Neural progenitor cell (in vitro differentiated cells): ENCODE results near the gene LRRC74B. TPM values are rescaled to one million over a fixed set of nuclear protein-coding genes. Genes with fewer than 3 reads are reported as not detected.
"Not testable (repeated sequence)": the region's sequence is repeated elsewhere in the genome, so short reads cannot be mapped to it uniquely, and the experiment has no call there.

Source experiments
- DNase-seq: peaks from one replicate; pipeline ENCODE4 v3.0.0-alpha.2; 2016; ENCODE audit warnings: low spot score
- H2AFZ ChIP-seq: fragments of 200-600 bp; sonication (generic); replicated peaks from 2 replicates; pipeline ENCODE4 v1.6.1; 2016; ENCODE audit warnings: antibody characterized with exemption
- H3F3A ChIP-seq: fragments of 200-600 bp; sonication (generic); 2 replicates; pipeline ENCODE4 v1.6.1; 2016; ENCODE audit warnings: antibody characterized with exemption, low read depth
- H3K27ac ChIP-seq: fragments of 200-600 bp; sonication (generic); 2 replicates; pipeline ENCODE4 v1.5.1; 2016; ENCODE audit warnings: mild to moderate bottlenecking
- H3K27me3 ChIP-seq: fragments of 200-600 bp; sonication (generic); 2 replicates; pipeline ENCODE4 v1.6.1; 2016; ENCODE audit warnings: mild to moderate bottlenecking, moderate library complexity
- H3K36me3 ChIP-seq: fragments of 200-600 bp; sonication (generic); 2 replicates; pipeline ENCODE4 v1.5.1; 2016
- H3K4me1 ChIP-seq: fragments of 200-600 bp; sonication (generic); 2 replicates; pipeline ENCODE4 v1.6.1; 2016; ENCODE audit warnings: mixed run types
- H3K4me2 ChIP-seq: fragments of 200-600 bp; sonication (generic); 2 replicates; pipeline ENCODE4 v1.6.1; 2016
- H3K4me3 ChIP-seq: fragments of 200-600 bp; sonication (generic); 2 replicates; pipeline ENCODE4 v1.5.1; 2016
- H3K79me2 ChIP-seq: fragments of 200-600 bp; sonication (generic); 2 replicates; pipeline ENCODE4 v1.6.1; 2016; ENCODE audit warnings: low read depth
- H3K9ac ChIP-seq: fragments of 200-600 bp; sonication (generic); 2 replicates; pipeline ENCODE4 v1.6.1; 2016
- H3K9me3 ChIP-seq: fragments of 200-600 bp; sonication (generic); 2 replicates; pipeline ENCODE4 v1.5.1; 2016; ENCODE audit warnings: low read depth
- H4K20me1 ChIP-seq: fragments of 200-600 bp; sonication (generic); 2 replicates; pipeline ENCODE4 v1.6.1; 2016; ENCODE audit warnings: low read depth
- H3K27ac Mint-ChIP-seq: 3 replicates; pipeline ENCODE4 v1.8.0; 2021; ENCODE audit warnings: mixed read lengths
- H3K27me3 Mint-ChIP-seq: 2 replicates; pipeline ENCODE4 v1.8.0; 2022; ENCODE audit warnings: low read depth, mild to moderate bottlenecking, inconsistent platforms, moderate library complexity, mixed read lengths; ENCODE audit not compliant: insufficient read depth
- H3K36me3 Mint-ChIP-seq: 3 replicates; pipeline ENCODE4 v1.8.0; 2021; ENCODE audit warnings: mixed read lengths
- H3K4me1 Mint-ChIP-seq: 3 replicates; pipeline ENCODE4 v1.8.0; 2021; ENCODE audit warnings: mixed read lengths
- H3K4me3 Mint-ChIP-seq: 3 replicates; pipeline ENCODE4 v1.8.0; 2021; ENCODE audit warnings: mild to moderate bottlenecking, moderate library complexity, mixed read lengths
- H3K9me3 Mint-ChIP-seq: 3 replicates; pipeline ENCODE4 v1.8.0; 2020; ENCODE audit warnings: mixed read lengths
- CTCF ChIP-seq: fragments of 200-600 bp; sonication (generic); IDR thresholded peaks from 2 replicates; pipeline ENCODE4 v1.5.1; 2017; ENCODE audit warnings: antibody characterized with exemption, mild to moderate bottlenecking
- EZH2 ChIP-seq: fragments of 200-600 bp; sonication (generic); IDR thresholded peaks from 2 replicates; pipeline ENCODE4 v1.6.1; 2017; ENCODE audit warnings: antibody characterized with exemption, mild to moderate bottlenecking, moderate library complexity
- EZH2phosphoT487 ChIP-seq: fragments of 200-600 bp; sonication (generic); IDR thresholded peaks from 2 replicates; pipeline ENCODE4 v1.6.1; 2017; ENCODE audit warnings: antibody characterized with exemption
- total RNA-seq: library from RNA; depleted of rRNA; stranded (reverse); fragments of >200 nt; gene quantifications from 2 replicates; pipeline ENCODE4 v1.2.3, GENCODE V29; 2015; ENCODE audit warnings: low replicate concordance

The LRRC74B gene
- total RNA-seq, 1 donor from 2014 or later = not detected

- Mint-ChIP-seq H3K4me3 (no peak overlapping the region), H3K27ac (no peak overlapping the region), H3K9me3 (no peaks in the 10 kb centered on the region)
These were observed 47.2 kb downstream of the LRRC74B start for GRCh38 chr22:21092797-21093554.

GRCh38 chr22:21093555-21094137 is 47.9 kb downstream of the LRRC74B start:
- not testable (repeated sequence) for H3K27ac ChIP-seq, H3K4me3 ChIP-seq, H3K9ac ChIP-seq, H3K27me3 Mint-ChIP-seq, H3K79me2 ChIP-seq, H4K20me1 ChIP-seq, H3K36me3 Mint-ChIP-seq, H3K27me3 ChIP-seq, H3K4me3 Mint-ChIP-seq, H3K36me3 ChIP-seq, H3K4me2 ChIP-seq, H3K9me3 ChIP-seq, H3K4me1 ChIP-seq, H3K4me1 Mint-ChIP-seq, DNase-seq, H3K27ac Mint-ChIP-seq, H2AFZ ChIP-seq, H3K9me3 Mint-ChIP-seq, H3F3A ChIP-seq

More at GRCh38 chr22:21092797-21093554, 47.2 kb downstream of the LRRC74B start:
- Mint-ChIP-seq H3K27me3 (no peaks in the 10 kb centered on the region), H3K4me1 (no peaks in the 10 kb centered on the region), H3K36me3 (no peaks in the 10 kb centered on the region)
- no peaks in the 10 kb centered on the region for H3K4me1 ChIP-seq
- H3K27ac ChIP-seq = no peak overlapping the region
- H3K4me3 ChIP-seq = no peak overlapping the region
- no peak overlapping the region for H2AFZ ChIP-seq
- H3K36me3 ChIP-seq = no peaks in the 10 kb centered on the region
- no peaks in the 10 kb centered on the region for H3K9me3 ChIP-seq
- DNase-seq = no peak
- H3K9ac ChIP-seq = no peak overlapping the region
- no peak for TF ChIP-seq EZH2phosphoT487
- TF ChIP-seq CTCF = no peak
- TF ChIP-seq EZH2 = no peak
- H3K27me3 ChIP-seq = no peaks in the 10 kb centered on the region
- no peaks in the 10 kb centered on the region for H4K20me1 ChIP-seq
- H3K79me2 ChIP-seq = no peaks in the 10 kb centered on the region
- no peak overlapping the region for H3K4me2 ChIP-seq
- no peaks in the 10 kb centered on the region for H3F3A ChIP-seq

GRCh38 chr22:21094911-21095772 is 49.4 kb downstream of the LRRC74B start:
- Histone ChIP-seq H4K20me1 (no peaks in the 10 kb centered on the region), H3K9me3 (no peaks in the 10 kb centered on the region), H3K4me3 (no peak overlapping the region), H3K36me3 (no peaks in the 10 kb centered on the region), H3K9ac (no peak overlapping the region), H2AFZ (no peak overlapping the region), H3K27ac (no peak overlapping the region), H3K27me3 (no peaks in the 10 kb centered on the region), H3K4me2 (no peak overlapping the region), H3K79me2 (no peaks in the 10 kb centered on the region), H3K4me1 (no peaks in the 10 kb centered on the region), H3F3A (no peaks in the 10 kb centered on the region)
- no peak for TF ChIP-seq CTCF
- no peaks in the 10 kb centered on the region for H3K36me3 Mint-ChIP-seq
- peaks cover 2% of the 10 kb centered on the region for H3K27me3 Mint-ChIP-seq
- no peaks in the 10 kb centered on the region for H3K9me3 Mint-ChIP-seq
- no peaks in the 10 kb centered on the region for H3K4me1 Mint-ChIP-seq
- no peak overlapping the region for H3K27ac Mint-ChIP-seq
- H3K4me3 Mint-ChIP-seq = no peak overlapping the region
- DNase-seq = no peak
